Endothelial cell of umbilical vein (primary cell): ENCODE data around the gene EARS2. TPM values are rescaled to one million over a fixed set of nuclear protein-coding genes. Genes with fewer than 3 reads are reported as not detected.

ENCODE experiments used
- BruUV-seq: library from RNA; stranded (reverse); fragments of 400-500 nt; replicated peaks from 2 replicates; lab custom pipeline; 2021; lab: Mats Ljungman, UMichigan
- CTCF ChIA-PET: fragments of 300-600, 350-600 bp; sonication (Branson Sonifier 250); formaldehyde crosslinking; loops from one replicate; lab custom pipeline; 2021; ENCODE audit warnings: antibody characterized with exemption, inconsistent platforms; lab: Charles Lee
- POLR2A ChIA-PET: fragments of 300-600, 350-600 bp; sonication (Branson Sonifier 250); formaldehyde crosslinking; loops from one replicate; lab custom pipeline; 2021; ENCODE audit warnings: antibody characterized with exemption, inconsistent platforms; lab: Charles Lee
- DNase-seq: peaks from one replicate; pipeline ENCODE4 v3.0.0-alpha.2; 2011; ENCODE audit warnings: low read depth, low spot score
- FAIRE-seq: peaks from 2 replicates; lab custom pipeline; 2011; peaks lifted over from hg19 to GRCh38; lab: Jason Lieb, UNC
- H2AFZ ChIP-seq: 2 replicates; pipeline ENCODE4 v1.6.0; 2012; ENCODE audit warnings: low read depth, low read length, control low read depth, inconsistent platforms
- H3K27ac ChIP-seq: 2 replicates; pipeline ENCODE4 v1.5.1; 2011; ENCODE audit warnings: low read depth, mild to moderate bottlenecking, control low read depth, low read length, moderate library complexity; ENCODE audit not compliant: insufficient read depth
- H3K27me3 ChIP-seq, 2 experiments: 2 replicates each; pipeline versions ENCODE4 v1.6.0 to v1.6.1; 2011; ENCODE audit warnings: low read length in 2 of 2, mixed read lengths in 1 of 2; ENCODE audit not compliant: control insufficient read depth in 2 of 2, insufficient read depth in 2 of 2
- H3K36me3 ChIP-seq, 2 experiments: 2 replicates in 1 of 2; 3 replicates in 1 of 2; pipeline ENCODE4 v1.5.1; 2011; ENCODE audit warnings: low read length in 2 of 2, mild to moderate bottlenecking in 1 of 2, moderate library complexity in 1 of 2; ENCODE audit not compliant: control insufficient read depth in 2 of 2, insufficient read depth in 2 of 2; ENCODE audit errors: extremely low read depth in 1 of 2
- H3K4me1 ChIP-seq: 3 replicates; pipeline ENCODE4 v1.5.1; 2011; ENCODE audit warnings: mild to moderate bottlenecking, low read length; ENCODE audit not compliant: control insufficient read depth, insufficient read depth; ENCODE audit errors: extremely low read depth
- H3K4me2 ChIP-seq: 2 replicates; pipeline ENCODE4 v1.6.1; 2011; ENCODE audit warnings: low read length, control low read depth, mixed read lengths; ENCODE audit not compliant: insufficient read depth
- H3K4me3 ChIP-seq, 3 experiments: fragments of 200-600 bp in 1 of 3; sonication (generic), shearing (Covaris generic) in 1 of 3; replicated peaks in 1 of 3; 2 replicates each; pipeline ENCODE4 v1.5.1; 2011 to 2016; ENCODE audit warnings: control low read depth in 3 of 3, low read length in 3 of 3, mild to moderate bottlenecking in 2 of 3, inconsistent platforms in 1 of 3, low read depth in 1 of 3, moderate library complexity in 1 of 3; ENCODE audit not compliant: insufficient read depth in 1 of 3
- H3K79me2 ChIP-seq: 2 replicates; pipeline ENCODE4 v1.6.0; 2012; ENCODE audit warnings: low read length, inconsistent platforms; ENCODE audit not compliant: control insufficient read depth, insufficient read depth
- H3K9ac ChIP-seq: replicated peaks from 2 replicates; pipeline ENCODE3; 2011; ENCODE audit warnings: low read length, control low read depth; ENCODE audit not compliant: insufficient read depth; ENCODE audit errors: extremely low read depth
- H3K9me1 ChIP-seq: replicated peaks from 3 replicates; pipeline ENCODE4 v1.6.0; 2011; ENCODE audit warnings: mild to moderate bottlenecking, low read length; ENCODE audit not compliant: control insufficient read depth, insufficient read depth; ENCODE audit errors: extremely low read depth
- H3K9me3 ChIP-seq: replicated peaks from 2 replicates; pipeline ENCODE4 v1.5.1; 2012; ENCODE audit warnings: low read length, inconsistent platforms; ENCODE audit not compliant: control insufficient read depth, insufficient read depth
- H4K20me1 ChIP-seq: replicated peaks from 2 replicates; pipeline ENCODE3; 2011; ENCODE audit warnings: mild to moderate bottlenecking, low read length; ENCODE audit not compliant: control insufficient read depth, insufficient read depth; ENCODE audit errors: extremely low read depth
- CTCF ChIP-seq, 2 donors: IDR thresholded peaks; 1 replicate in 1 of 2; 2 replicates in 1 of 2; pipeline ENCODE4 v1.5.1; 2011; ENCODE audit warnings: low read length in 2 of 2, mild to moderate bottlenecking in 2 of 2, moderate library complexity in 2 of 2, control low read depth in 1 of 2, inconsistent platforms in 1 of 2, low read depth in 1 of 2; ENCODE audit not compliant: insufficient read depth in 1 of 2; ENCODE audit errors: extremely low read depth in 1 of 2
- FOS ChIP-seq: IDR thresholded peaks from 2 replicates; pipeline ENCODE4 v1.6.1; 2011; ENCODE audit warnings: mild to moderate bottlenecking, low read length, moderate library complexity, borderline replicate concordance; ENCODE audit not compliant: insufficient read depth
- GATA2 ChIP-seq: IDR thresholded peaks from 2 replicates; pipeline ENCODE4 v1.7.0; 2011; ENCODE audit warnings: low read depth, mild to moderate bottlenecking, moderate library complexity, mixed read lengths, low read length; ENCODE audit not compliant: insufficient read length, insufficient read depth
- JUN ChIP-seq: IDR thresholded peaks from 2 replicates; pipeline ENCODE4 v1.6.1; 2011; ENCODE audit warnings: borderline replicate concordance, low read depth; ENCODE audit not compliant: insufficient read length, insufficient read depth
- MAX ChIP-seq: IDR thresholded peaks from 2 replicates; pipeline ENCODE4 v1.6.1; 2011; ENCODE audit not compliant: insufficient read depth, insufficient read length
- MYC ChIP-seq: IDR thresholded peaks from one replicate; pipeline ENCODE4 v1.6.1; 2011; ENCODE audit warnings: mild to moderate bottlenecking, low read depth, low read length
- POLR2A ChIP-seq: IDR thresholded peaks from 2 replicates; pipeline ENCODE4 v1.6.1; 2012; ENCODE audit warnings: low read depth, mild to moderate bottlenecking, control low read depth, low read length
- POLR2AphosphoS5 ChIP-seq: IDR thresholded peaks from 2 replicates; pipeline ENCODE4 v1.6.1; 2012; ENCODE audit warnings: low read depth, mild to moderate bottlenecking, control low read depth, low read length, moderate library complexity; ENCODE audit not compliant: insufficient read depth
- dilution Hi-C: fragments of 300-500 bp; cut with MboI; formaldehyde crosslinking; loops from one replicate; pipeline ENCODE4 v1.15.0; 2019; ENCODE audit warnings: low sequenced_read_pairs; ENCODE audit not compliant: extremely low pct_ligation_motif_present
- intact Hi-C: fragments of 100-400 bp; cut with micrococcal nuclease; formaldehyde crosslinking; loops from one replicate; pipeline ENCODE4 v1.10.0; 2022
- polyA plus RNA-seq, 4 experiments: library from polyadenylated mRNA; depleted of rRNA in 3 of 4; stranded (reverse) in 3 of 4; unstranded in 1 of 4; fragments of >200 nt; gene quantifications; 2 replicates each; pipeline versions ENCODE4 v1.2.1 to v1.2.3, GENCODE V29; 2011 to 2012; ENCODE audit warnings: missing spikeins in 1 of 4
- total RNA-seq: library from RNA; stranded (reverse); gene quantifications from 2 replicates; pipeline ENCODE4 v1.2.3, GENCODE V29; 2021

Gene EARS2
- total and polyA plus RNA-seq, 2 donors (not counting 3 experiments of a cell fraction or from before 2014, with no cell fraction given): 14.7 to 21.6 TPM

GRCh38 chr16:23516366-23517137 lies 40.6 kb downstream of the EARS2 start:
- Histone ChIP-seq H3K4me1 (peaks cover 8% of the 10 kb centered on the region), H4K20me1 (no peaks in the 10 kb centered on the region), H3K4me2 (no peak overlapping the region), H3K36me3 (no peaks in the 10 kb centered on the region), H3K9me3 (no peaks in the 10 kb centered on the region), H3K9ac (no peak overlapping the region), H3K4me3 (no peak overlapping the region), H3K27ac (no peak overlapping the region), H3K9me1 (no peaks in the 10 kb centered on the region), H3K79me2 (no peaks in the 10 kb centered on the region), H2AFZ (no peak overlapping the region), H3K27me3 (no peaks in the 10 kb centered on the region)
- intact Hi-C loops: no loop called here
- BruUV-seq: no TSS peak
- FAIRE-seq (no peak), DNase-seq (no peak)
- ChIA-PET POLR2A (no interaction called here), CTCF (interaction anchor here (1.4 kb wide), 1 partner anchor 9 kb away, joined by 4 read pairs; no protein-coding TSS in a partner anchor)
- dilution Hi-C loops: no loop called here
- no peak for TF ChIP-seq CTCF (IDR thresholded peaks at IDR 0.05; ENCODE audit: extremely low read depth in 1 of 2, insufficient read depth in 1 of 2, low read depth in 1 of 2, low read length in 2 of 2)
- TF ChIP-seq MYC: no peak
- no peak for TF ChIP-seq MAX
- no peak for TF ChIP-seq GATA2
- TF ChIP-seq POLR2A: no peak
- TF ChIP-seq JUN: no peak
- TF ChIP-seq POLR2AphosphoS5: no peak
- no peak for TF ChIP-seq FOS
